Measurements from ENCODE around the gene ADAMTS19.

- no peak for TF ChIP-seq CTCF (IDR thresholded peaks at IDR 0.05)
- no peak for TF ChIP-seq ZFX (IDR thresholded peaks at IDR 0.05; ENCODE audit: borderline replicate concordance)
Measured at GRCh38 chr5:129773376-129773775, 313.3 kb downstream of the ADAMTS19 start.

Data from 22Rv1 (cell line).